GM19043 (cell line): Measurements from ENCODE around the gene AKAP1.

Experiments used
- ATAC-seq: cut with Tn5 transposase; IDR thresholded peaks from one replicate; pipeline ENCODE4 v1.9.1; 2021; ENCODE audit warnings: low read depth; ENCODE audit not compliant: unreplicated experiment

Gene AKAP1

GRCh38 chr17:57084802-57085447, at the start of gene AKAP1:
Gene AKAP1 (plus strand): TSS chr17:57085246. CDS start chr17:57105465, 20,219 bp downstream.
- ATAC-seq: peak; percentile 81

- ATAC-seq: no peak
Observed at GRCh38 chr17:57035971-57036481, 49.0 kb upstream of the AKAP1 start.

DNA sequence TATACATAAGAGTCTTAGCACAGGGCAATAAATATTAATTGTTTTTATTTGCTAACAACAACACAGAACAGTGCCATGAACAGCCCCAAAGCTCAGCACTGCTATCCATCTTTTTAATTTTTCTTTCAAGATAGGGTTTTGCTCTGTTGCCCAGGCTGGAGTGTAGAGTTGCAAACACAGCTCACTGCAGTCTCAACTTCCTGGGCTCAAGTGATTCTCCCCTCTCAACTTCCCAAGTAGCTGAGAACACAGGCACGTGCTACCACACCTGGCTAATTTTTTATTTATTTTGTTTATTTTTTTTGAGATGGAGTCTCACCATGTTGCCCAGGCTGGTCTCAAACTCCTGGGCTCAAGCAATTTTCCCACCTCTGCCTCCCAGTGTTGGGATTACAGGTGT, 47.6 kb upstream of the AKAP1 start:
- no peak for ATAC-seq

DNA sequence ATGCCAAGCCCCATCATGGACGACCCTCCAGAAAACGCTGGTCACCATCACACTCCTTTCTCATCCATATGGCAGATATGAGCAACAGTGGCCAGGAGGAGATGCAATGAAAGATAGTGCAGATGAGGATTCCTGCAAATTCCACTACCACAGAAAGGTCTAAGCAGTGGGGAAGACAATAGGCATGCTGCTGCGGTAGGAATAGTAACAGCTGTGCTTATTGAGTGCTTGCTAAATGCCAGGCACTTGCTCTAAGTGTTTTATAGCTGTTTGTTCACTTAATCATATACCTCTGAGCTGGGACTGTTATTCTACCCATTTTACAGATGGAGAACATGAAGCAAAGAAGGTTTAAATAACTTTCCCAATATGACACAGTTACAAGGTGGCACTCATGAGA, 46.6 kb upstream of the AKAP1 start:
- no peak for ATAC-seq

- no peak for ATAC-seq
Observed at GRCh38 chr17:57040571-57040970, 44.5 kb upstream of the AKAP1 start.

DNA sequence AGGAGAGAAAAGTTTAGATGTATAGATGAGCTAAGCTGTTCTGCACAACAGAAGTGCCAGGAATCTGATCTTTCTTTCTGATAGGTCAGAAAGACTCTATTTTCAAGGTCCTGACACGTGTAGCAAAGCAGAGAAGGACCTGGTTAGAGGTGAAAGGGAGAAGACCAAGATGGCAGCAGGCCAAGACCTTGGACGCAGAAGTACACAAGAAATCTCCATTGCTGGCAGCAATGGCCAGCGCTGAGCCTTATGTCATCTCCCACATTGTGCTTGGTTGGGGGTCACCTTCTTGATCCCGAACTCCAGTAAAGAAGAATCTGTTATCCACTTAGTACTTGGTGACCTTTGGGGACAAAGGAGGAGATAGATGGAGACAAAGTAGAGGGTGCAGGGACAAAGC, 41.8 kb upstream of the AKAP1 start:
- no peak for ATAC-seq

DNA sequence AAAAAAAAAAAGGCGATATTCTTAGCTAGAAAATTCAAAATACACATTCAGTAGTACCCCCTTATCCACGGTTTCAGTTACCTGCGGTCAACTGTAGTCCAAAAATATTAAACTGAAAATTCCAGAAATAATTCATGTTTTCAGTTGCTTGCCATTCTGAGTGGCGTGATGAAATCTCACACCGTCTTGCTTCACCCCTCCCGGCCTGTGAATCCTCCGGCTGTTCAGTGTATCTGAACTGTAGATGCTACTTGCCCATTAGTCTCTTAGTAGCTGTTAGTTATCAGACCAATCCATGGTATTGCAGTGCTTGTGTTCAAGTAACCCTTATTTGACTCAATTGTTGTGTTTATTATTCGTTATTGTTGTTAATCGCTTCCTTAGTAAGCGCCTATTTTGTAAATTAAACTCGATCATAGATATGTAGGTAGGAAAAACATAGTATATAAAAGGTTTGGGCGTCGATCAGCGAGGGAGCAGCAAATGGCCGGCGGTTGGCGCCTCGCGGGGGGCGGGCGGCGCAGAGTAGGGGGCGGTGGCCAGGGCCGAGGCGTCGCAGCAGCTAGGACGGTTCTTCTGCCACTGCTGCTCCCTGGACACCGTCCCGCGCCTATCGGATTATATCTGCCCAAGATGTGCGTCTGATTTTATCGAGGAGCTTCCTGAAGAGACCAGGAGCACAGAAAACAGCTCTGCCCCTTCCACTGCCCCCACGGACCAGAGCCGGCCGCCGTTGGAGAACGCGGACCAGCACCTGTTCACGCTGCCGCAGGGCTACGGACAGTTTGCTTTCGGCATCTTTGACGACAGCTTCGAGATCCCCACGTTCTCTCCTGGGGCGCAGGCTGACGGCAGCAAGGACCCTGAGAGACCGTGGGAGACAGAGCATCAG, 39.8 kb upstream of the AKAP1 start:
- ATAC-seq: no peak

DNA sequence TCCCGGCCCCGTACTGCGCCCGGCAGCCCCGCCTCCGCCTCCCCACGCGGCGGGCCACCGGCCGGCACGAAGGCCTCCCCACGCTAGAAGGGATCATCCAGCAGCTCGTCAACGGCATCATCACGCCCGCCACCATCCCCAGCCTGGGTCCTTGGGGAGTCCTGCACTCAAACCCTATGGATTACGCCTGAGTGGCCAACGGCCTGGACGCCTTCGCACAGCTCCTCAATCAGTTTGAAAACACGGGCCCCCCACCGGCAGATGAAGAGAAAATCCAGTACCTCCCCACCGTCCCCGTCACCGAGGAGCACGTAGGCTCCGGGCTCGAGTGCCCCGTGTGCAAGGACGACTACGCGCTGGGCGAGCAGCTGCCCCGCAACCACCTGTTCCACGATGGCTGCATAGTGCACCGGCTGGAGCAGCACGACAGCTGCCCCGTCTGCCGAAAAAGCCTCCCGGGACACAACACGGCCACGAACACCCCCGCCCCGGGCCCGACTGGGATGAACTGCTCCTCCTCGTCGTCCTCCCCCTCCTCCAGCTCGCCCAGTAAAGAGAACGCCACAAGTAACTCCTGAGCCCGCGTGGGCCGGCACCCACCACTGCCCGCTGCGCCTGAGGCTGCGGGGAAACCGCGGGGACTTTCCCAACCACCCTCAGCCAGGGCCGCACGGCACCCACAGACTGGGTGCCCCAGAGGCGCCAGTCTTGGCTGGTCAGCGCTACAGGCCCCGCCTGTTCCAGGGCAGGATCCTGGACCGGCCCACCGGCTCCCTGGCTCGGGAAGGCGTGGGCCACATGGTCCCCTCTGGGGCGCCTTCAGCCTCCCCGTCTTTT, 39.0 kb upstream of the AKAP1 start:
- no peak for ATAC-seq

DNA sequence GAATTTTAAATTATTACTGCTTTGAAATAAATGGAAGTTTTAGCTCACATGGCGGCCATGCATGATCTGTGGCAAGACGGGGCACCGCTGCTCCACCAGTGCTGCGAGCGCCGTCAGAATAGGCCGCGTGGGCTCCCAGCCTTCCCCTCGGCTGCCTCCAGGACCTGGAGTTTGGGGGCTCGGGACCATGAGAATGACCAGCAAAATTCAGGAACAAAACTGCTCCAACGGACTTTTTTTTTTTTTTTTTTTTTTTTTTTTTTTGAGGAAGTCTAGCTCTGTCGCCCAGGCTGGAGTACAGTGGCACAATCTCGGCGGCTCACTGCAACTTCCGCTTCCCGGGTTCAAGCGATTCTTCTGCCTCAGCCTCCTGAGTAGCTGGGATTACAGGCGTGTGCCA, 38.3 kb upstream of the AKAP1 start:
- no peak for ATAC-seq

GRCh38 chr17:57048096-57048495, 37.0 kb upstream of the AKAP1 start:
- ATAC-seq: no peak

DNA sequence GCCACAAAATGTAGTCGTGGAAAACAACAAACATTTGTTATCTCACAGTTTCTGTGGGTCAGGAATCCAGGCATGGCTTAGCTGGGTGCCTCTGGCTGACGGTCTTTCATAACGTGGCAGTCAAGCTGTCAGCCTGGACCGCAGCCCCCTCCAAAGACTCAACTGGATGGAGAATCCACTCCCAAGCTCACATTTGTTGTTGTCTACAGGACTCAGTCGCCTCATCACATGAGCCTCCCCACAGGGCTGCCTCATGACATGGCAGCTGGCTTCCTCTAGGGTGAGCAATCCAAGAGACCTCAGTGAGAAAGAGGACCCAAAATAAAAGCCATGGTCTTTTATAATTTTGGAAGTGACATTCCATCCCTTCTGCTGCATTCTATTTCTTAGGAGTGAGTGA, 34.7 kb upstream of the AKAP1 start:
- no peak for ATAC-seq

DNA sequence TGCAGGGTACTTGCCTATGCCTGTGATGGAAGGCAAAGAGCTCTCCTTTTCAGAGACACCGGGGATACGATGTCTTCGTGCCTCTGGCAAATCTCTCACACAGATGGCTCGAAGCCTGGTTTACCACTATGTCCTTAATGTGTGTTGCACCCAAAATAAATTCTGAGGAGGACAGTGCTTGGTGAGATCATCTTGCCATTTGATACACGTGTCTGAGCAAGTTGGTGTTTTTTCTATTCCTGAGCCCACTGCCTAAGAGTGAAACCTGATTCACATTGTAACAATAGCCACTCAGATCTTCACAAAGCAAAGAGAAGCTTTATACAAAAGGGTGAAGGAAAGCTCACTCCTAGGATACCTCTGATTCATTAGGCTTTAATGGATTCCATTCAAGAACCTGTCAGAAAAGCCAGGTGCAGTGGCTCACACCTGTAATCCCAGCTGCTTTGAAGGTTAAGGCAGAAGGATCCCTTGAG, 33.1 kb upstream of the AKAP1 start:
- no peak for ATAC-seq

DNA sequence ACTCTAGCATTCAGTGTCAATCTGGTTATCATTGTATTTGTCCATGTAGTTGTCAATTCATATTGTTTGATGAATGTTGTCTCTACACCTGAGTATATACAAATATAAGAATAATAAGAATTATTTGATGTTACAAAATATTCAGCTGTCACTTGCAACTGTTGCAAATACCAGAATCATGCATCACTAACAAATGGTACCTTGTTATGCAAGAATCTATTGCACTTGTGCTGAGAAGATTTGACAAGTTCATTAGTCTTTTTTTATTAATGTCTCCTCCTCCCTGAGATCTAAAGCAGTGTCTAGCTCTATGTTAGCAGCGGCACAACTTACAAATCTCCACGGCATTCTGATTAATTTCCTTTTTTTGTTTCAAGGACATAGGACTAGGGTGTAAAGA, 22.2 kb upstream of the AKAP1 start:
- ATAC-seq: no peak

GRCh38 chr17:57067162-57067561, 17.9 kb upstream of the AKAP1 start:
- no peak for ATAC-seq

DNA sequence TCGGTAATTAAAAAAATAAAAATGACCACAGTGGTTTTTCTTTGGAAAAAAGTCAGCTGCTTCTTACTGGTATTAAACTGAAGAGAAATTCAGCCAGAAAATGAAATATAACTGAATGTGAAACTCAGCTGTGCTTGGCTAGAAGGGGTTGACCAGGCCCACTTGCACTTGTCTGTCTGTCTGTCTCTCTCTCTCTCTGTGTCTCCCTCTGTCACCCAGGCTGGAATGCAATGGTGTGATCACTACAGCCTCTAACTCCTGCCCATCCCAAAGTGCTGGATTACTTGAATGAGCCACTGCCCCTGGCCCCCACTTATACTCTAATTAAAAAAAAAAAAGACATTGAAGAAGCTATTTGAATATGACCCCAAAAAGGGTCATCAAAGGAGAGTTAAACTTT, 17.3 kb upstream of the AKAP1 start:
- no peak for ATAC-seq

- ATAC-seq: no peak
Observed at GRCh38 chr17:57068222-57068658, 16.8 kb upstream of the AKAP1 start.

- no peak for ATAC-seq
Observed at GRCh38 chr17:57068707-57069106, 16.3 kb upstream of the AKAP1 start.

DNA sequence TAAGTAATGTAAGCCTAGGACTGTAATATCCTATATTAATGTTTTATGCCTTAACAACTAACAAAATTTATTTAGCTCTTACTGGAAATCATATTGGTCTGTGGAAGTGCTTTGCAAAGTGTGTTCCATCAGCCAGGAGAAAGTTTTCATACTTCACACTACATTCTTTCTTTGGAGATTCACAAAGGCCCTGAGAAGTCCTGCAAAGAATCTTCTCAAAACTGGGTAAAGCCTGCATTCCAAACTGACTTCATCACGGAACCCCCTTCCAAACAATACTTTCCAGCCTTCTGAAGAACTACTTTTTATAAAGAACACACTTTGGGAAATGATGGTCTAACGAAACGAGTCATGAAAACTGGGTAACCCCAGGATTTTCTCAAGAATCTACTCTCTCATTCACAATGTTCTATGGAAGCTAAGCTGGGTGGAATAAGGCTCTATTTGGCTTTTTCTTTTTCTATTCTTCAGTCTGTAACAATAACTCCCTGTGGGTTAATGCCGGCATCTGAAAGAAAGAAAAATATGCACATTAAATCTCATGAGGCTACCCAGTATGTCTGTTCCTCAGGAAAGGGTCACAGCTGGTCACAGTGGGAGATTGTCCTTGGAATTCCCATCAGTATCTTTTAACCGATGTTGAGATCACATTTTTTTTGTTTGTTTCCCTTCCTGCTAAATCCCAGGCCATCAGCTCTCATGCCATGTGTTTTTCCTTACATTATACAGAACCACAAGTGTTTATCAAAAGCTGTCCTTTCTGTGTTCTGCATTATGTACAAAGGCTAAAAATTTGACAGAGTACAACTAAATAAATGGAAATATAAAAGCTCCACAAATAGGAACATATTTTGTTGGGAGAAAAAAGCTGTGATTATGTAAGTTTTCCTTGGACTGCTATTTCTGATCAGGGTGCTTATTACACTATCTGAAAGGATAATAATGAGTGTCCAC, 12.8 kb upstream of the AKAP1 start:
- ATAC-seq: no peak

GRCh38 chr17:57073626-57074025, 11.4 kb upstream of the AKAP1 start:
- ATAC-seq: no peak

DNA sequence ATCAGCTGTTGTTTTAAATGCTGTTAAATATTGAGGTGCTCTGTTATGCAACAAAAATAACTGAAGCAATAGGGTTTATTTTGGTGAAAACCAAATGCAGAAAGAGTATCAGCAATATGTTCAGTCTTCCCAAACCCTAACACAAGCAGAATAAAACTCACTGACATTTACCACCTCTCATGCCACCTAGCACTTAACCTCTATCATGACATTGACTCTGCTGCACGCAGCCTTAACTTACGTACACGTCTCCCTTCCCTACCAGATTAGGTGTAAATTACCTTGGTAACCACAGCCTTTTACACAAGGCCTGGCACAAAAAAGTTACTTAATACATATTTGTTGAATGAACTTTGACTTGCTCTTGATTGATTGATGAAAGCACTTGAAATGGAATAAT, 9.9 kb upstream of the AKAP1 start:
- ATAC-seq: no peak
